WTC11 (cell line): ENCODE measurements around the gene SLC41A3. TPM values are rescaled to one million over a fixed set of nuclear protein-coding genes. Genes with fewer than 3 reads are reported as not detected.

Experiments used
- ATAC-seq: fragments of 200-7000 bp; cut with Tn5 transposase; 2 replicates; pipeline ENCODE4 v1.10.0; 2021; ENCODE audit warnings: mild to moderate bottlenecking, moderate library complexity
- CTCF ChIA-PET: fragments of 300-600 bp; sonication (Branson Sonifier 250); formaldehyde crosslinking; loops from one replicate; lab custom pipeline; 2021; ENCODE audit warnings: antibody characterized with exemption; lab: Charles Lee
- POLR2A ChIA-PET: fragments of 350-600 bp; sonication (Branson Sonifier 250); formaldehyde crosslinking; loops from one replicate; lab custom pipeline; 2021; ENCODE audit warnings: antibody characterized with exemption; lab: Charles Lee
- DNase-seq: peaks from one replicate; pipeline ENCODE4 v3.0.0; 2021; ENCODE audit warnings: low spot score
- H3K27ac Mint-ChIP-seq: 2 replicates; pipeline ENCODE4 v1.8.0; 2021; ENCODE audit warnings: mixed read lengths
- H3K27me3 Mint-ChIP-seq: 2 replicates; pipeline ENCODE4 v1.8.0; 2021; ENCODE audit warnings: low read depth, mild to moderate bottlenecking, moderate library complexity, mixed read lengths
- H3K36me3 Mint-ChIP-seq: 2 replicates; pipeline ENCODE4 v1.8.0; 2021; ENCODE audit warnings: mixed read lengths
- H3K4me1 Mint-ChIP-seq: 2 replicates; pipeline ENCODE4 v1.8.0; 2022; ENCODE audit warnings: mixed read lengths
- H3K4me3 Mint-ChIP-seq: 2 replicates; pipeline ENCODE4 v1.8.0; 2021; ENCODE audit warnings: mild to moderate bottlenecking, moderate library complexity, mixed read lengths
- H3K9me3 Mint-ChIP-seq: 2 replicates; pipeline ENCODE4 v1.8.0; 2021; ENCODE audit warnings: mixed read lengths
- EMX1 ChIP-seq: fragments of 250-450 bp; sonication (Bioruptor Pico); IDR thresholded peaks from 2 replicates; pipeline ENCODE4 v1.8.0; 2021; ENCODE audit warnings: mild to moderate bottlenecking
- ERG ChIP-seq: fragments of 250-450 bp; sonication (Bioruptor Pico); IDR thresholded peaks from 2 replicates; pipeline ENCODE4 v1.8.0; 2021; ENCODE audit warnings: mild to moderate bottlenecking
- ESRRA ChIP-seq: sonication (generic); formaldehyde crosslinking; IDR thresholded peaks from 2 replicates; pipeline ENCODE4 v1.8.1; 2022; ENCODE audit warnings: mild to moderate bottlenecking, missing genetic modification reagents, borderline replicate concordance
- ETV6 ChIP-seq: sonication (generic); formaldehyde crosslinking; IDR thresholded peaks from 2 replicates; pipeline ENCODE4 v1.8.1; 2022; ENCODE audit warnings: mild to moderate bottlenecking, missing genetic modification reagents
- FOXK1 ChIP-seq: sonication (generic); formaldehyde crosslinking; IDR thresholded peaks from 2 replicates; pipeline ENCODE4 v1.8.0; 2022; ENCODE audit warnings: mild to moderate bottlenecking, moderate library complexity, missing genetic modification reagents
- GRHL2 ChIP-seq: fragments of 250-450 bp; sonication (Bioruptor Pico); IDR thresholded peaks from 2 replicates; pipeline ENCODE4 v1.8.0; 2022; ENCODE audit warnings: mild to moderate bottlenecking, moderate library complexity; ENCODE audit not compliant: insufficient replicate concordance, severe bottlenecking
- JUN ChIP-seq: sonication (generic); formaldehyde crosslinking; IDR thresholded peaks from 2 replicates; pipeline ENCODE4 v1.8.0; 2023; ENCODE audit warnings: mild to moderate bottlenecking, missing genetic modification reagents
- KAT7 ChIP-seq: sonication (generic); formaldehyde crosslinking; IDR thresholded peaks from 2 replicates; pipeline ENCODE4 v1.8.1; 2023; ENCODE audit warnings: missing genetic modification reagents, mild to moderate bottlenecking, borderline replicate concordance
- NFYB ChIP-seq: sonication (generic); formaldehyde crosslinking; conservative IDR thresholded peaks from 2 replicates; pipeline ENCODE4 v1.8.0; 2022; ENCODE audit warnings: low read depth, missing genetic modification reagents
- NR1H2 ChIP-seq: sonication (generic); formaldehyde crosslinking; IDR thresholded peaks from 2 replicates; pipeline ENCODE4 v1.9.0; 2021; ENCODE audit warnings: mild to moderate bottlenecking, moderate library complexity, missing genetic modification reagents
- SMAD4 ChIP-seq: sonication (generic); formaldehyde crosslinking; IDR thresholded peaks from 2 replicates; pipeline ENCODE4 v1.8.0; 2022; ENCODE audit warnings: mild to moderate bottlenecking, missing genetic modification reagents
- USF2 ChIP-seq: sonication (generic); formaldehyde crosslinking; IDR thresholded peaks from 2 replicates; pipeline ENCODE4 v1.8.1; 2023; ENCODE audit warnings: mild to moderate bottlenecking, missing genetic modification reagents, moderate library complexity
- ZBTB21 ChIP-seq: sonication (generic); formaldehyde crosslinking; IDR thresholded peaks from 2 replicates; pipeline ENCODE4 v1.8.1; 2023; ENCODE audit warnings: mild to moderate bottlenecking, missing genetic modification reagents, borderline replicate concordance
- ZNF416 ChIP-seq: fragments of 250-450 bp; sonication (Bioruptor Pico); IDR thresholded peaks from 2 replicates; pipeline ENCODE4 v1.9.0; 2021; ENCODE audit warnings: mild to moderate bottlenecking, inconsistent platforms
- ZNF512 ChIP-seq: sonication (generic); formaldehyde crosslinking; IDR thresholded peaks from 2 replicates; pipeline ENCODE4 v1.8.1; 2022; ENCODE audit warnings: missing genetic modification reagents, borderline replicate concordance
- ZNF671 ChIP-seq: fragments of 250-450 bp; sonication (Bioruptor Pico); IDR thresholded peaks from 2 replicates; pipeline ENCODE4 v1.8.0; 2021; ENCODE audit warnings: mild to moderate bottlenecking
- total RNA-seq: library from RNA; stranded (reverse); gene quantifications from 3 replicates; pipeline ENCODE4 v1.2.3, GENCODE V29; 2021
- TF ChIP-seq, protein P1 (sequence below): sonication (generic); formaldehyde crosslinking; IDR thresholded peaks from 2 replicates; pipeline ENCODE4 v1.8.1; 2023; ENCODE audit warnings: mild to moderate bottlenecking, missing genetic modification reagents

The SLC41A3 gene
- total RNA-seq, 1 experiment from 2014 or later: 28.4 TPM

DNA sequence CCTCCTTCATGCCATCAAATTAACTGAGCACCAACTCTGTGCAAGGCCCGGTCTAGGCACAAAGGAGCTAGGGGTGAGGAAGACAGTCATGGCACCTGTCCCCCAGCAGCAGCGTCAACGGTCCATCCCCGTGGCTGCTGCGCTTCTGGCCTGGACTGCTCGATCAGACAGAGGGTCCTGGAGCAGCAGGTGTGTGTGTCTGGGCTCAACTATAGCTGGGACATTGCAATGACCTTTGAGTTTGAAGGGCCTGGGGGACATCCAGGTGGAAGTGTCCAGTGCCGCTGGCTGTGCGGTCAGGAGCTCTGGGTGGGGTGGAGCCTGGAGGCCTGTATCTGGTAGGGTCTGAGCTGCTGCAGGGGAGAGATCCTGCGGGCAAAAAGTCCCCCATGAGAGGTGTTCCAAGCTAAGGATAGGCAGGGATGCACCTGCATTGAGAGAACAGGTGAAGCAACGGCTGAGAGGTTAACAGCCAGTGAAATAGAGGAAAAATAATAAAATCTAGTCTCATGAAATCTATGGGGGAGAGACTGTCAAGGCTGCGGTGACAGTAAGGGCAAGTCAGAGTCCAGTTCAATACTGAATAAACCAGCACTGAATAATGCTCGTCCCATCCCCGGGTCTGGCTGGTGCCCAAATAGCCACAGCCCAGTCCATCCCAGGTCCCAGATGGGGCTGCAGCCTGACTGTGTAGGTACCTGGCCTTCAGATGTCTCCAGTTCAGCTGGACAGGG, 25.4 kb upstream of the SLC41A3 start (continued):
- TF ChIP-seq, protein P1, sequence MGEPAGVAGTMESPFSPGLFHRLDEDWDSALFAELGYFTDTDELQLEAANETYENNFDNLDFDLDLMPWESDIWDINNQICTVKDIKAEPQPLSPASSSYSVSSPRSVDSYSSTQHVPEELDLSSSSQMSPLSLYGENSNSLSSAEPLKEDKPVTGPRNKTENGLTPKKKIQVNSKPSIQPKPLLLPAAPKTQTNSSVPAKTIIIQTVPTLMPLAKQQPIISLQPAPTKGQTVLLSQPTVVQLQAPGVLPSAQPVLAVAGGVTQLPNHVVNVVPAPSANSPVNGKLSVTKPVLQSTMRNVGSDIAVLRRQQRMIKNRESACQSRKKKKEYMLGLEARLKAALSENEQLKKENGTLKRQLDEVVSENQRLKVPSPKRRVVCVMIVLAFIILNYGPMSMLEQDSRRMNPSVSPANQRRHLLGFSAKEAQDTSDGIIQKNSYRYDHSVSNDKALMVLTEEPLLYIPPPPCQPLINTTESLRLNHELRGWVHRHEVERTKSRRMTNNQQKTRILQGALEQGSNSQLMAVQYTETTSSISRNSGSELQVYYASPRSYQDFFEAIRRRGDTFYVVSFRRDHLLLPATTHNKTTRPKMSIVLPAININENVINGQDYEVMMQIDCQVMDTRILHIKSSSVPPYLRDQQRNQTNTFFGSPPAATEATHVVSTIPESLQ (CRISPR knock-in tag): no peak

DNA sequence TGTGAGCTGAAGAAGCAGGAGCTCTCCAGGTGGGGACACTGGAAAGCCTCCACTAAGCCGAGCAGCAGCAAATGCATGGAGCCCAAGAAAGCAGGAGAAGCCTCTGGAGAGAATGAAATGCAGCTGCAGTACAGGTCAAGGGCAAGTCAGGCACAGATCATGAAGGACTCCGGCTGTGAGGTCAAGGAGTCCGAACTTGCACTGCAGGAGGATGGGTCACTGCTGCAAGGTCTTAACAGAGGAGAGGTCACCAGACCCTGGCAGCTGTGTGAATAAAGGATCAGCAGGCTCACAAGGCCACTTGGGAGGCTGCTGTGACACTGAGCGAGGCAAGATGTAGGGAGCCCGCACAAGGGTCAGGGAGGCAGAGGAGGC, 24.7 kb upstream of the SLC41A3 start:
- no peak overlapping the region for H3K27ac Mint-ChIP-seq
- no peaks in the 10 kb centered on the region for H3K36me3 Mint-ChIP-seq
- no peak for ATAC-seq
- TF ChIP-seq EMX1 (CRISPR knock-in tag) (no peak), FOXK1 (CRISPR knock-in tag) (no peak)
- ChIA-PET POLR2A (no interaction called here), CTCF (interaction anchor here (1.1 to 1.2 kb wide), 2 partner anchors 16 to 25 kb away, joined by 3 read pairs; no protein-coding TSS in a partner anchor)
- no peaks in the 10 kb centered on the region for H3K9me3 Mint-ChIP-seq
- H3K4me3 Mint-ChIP-seq: no peak overlapping the region
- no peak for DNase-seq
- H3K27me3 Mint-ChIP-seq: no peaks in the 10 kb centered on the region; the same call in 1 of the 2 replicates
- no peaks in the 10 kb centered on the region for H3K4me1 Mint-ChIP-seq

DNA sequence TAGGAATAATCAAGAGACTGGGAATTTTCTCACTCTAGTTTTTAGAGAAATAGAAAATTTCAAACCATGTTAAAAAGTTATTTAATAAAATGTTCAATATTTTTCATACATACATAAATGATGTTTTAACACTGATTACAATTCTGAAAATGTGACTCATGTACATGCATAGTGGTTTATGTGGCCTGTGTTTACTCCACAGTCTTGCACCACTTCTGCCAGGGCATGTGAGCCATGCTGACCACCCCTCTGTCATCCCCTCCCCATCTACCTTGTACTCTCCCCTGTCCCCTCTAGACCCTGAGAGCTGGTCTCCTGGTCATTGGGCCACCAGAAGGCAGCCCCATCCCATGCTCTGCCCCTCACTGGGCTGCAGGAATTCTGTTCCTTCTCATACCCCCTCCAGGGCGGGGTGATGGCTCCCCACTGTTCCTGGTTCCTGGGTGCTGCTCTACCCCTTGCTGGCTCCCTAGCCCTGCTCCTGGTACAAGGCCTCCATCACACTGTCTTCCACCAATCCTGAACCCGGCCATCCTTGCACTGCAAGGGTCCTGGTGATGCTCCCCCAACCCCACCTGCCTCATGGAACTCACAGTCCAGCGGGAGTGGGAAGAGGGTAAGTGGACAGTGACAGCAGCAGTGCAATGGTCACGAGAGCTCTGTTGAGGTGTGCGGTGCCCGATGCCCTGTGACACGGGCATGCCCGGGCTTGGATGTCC, 24.2 kb upstream of the SLC41A3 start:
- Mint-ChIP-seq H3K4me1 (no peaks in the 10 kb centered on the region), H3K4me3 (no peak overlapping the region)
- TF ChIP-seq JUN (CRISPR knock-in tag): no peak
- no peak for TF ChIP-seq ERG (CRISPR knock-in tag)
- no peak for TF ChIP-seq ETV6
- no peak for TF ChIP-seq SMAD4
- no peak for TF ChIP-seq GRHL2
- TF ChIP-seq ZNF512 (CRISPR knock-in tag): no peak
- no peak for TF ChIP-seq ZBTB21 (CRISPR knock-in tag)
- no peak for TF ChIP-seq NR1H2
- no peak for TF ChIP-seq ZNF671
- no peak for TF ChIP-seq NFYB
- TF ChIP-seq KAT7 (CRISPR knock-in tag): no peak
- no peak for TF ChIP-seq USF2 (CRISPR knock-in tag)
- no peak for TF ChIP-seq ZNF416 (CRISPR knock-in tag)
- TF ChIP-seq ESRRA (CRISPR knock-in tag): no peak
- TF ChIP-seq, all 79 proteins: peak for 0
- H3K9me3 Mint-ChIP-seq: no peaks in the 10 kb centered on the region
- no peaks in the 10 kb centered on the region for H3K36me3 Mint-ChIP-seq
- CTCF ChIA-PET: interaction anchor here (0.7 to 1.2 kb wide), 3 partner anchors 24 to 26 kb away, joined by 3 read pairs; no protein-coding TSS in a partner anchor
- no peaks in the 10 kb centered on the region; the same call in 1 of the 2 replicates for H3K27me3 Mint-ChIP-seq
- ATAC-seq: no peak
- DNase-seq: no peak
- no peak overlapping the region for H3K27ac Mint-ChIP-seq
- POLR2A ChIA-PET: no interaction called here
